ENCODE results near the gene OVCA2.

The OVCA2 gene

GRCh38 chr17:2025622-2026309, 16.1 kb upstream of the OVCA2 start:
- TF ChIP-seq CTCF (IDR thresholded peaks at IDR 0.05) = peak; percentile 72

- TF ChIP-seq CTCF (IDR thresholded peaks at IDR 0.05) = no peak
Observed at GRCh38 chr17:2027528-2028233, 14.1 kb upstream of the OVCA2 start.

- no peak for TF ChIP-seq CTCF (IDR thresholded peaks at IDR 0.05)
Observed at GRCh38 chr17:2028234-2028614, 13.6 kb upstream of the OVCA2 start.

GRCh38 chr17:2028737-2029136, 13.1 kb upstream of the OVCA2 start:
- no peak for TF ChIP-seq CTCF (IDR thresholded peaks at IDR 0.05)

GRCh38 chr17:2029911-2030778, 11.7 kb upstream of the OVCA2 start, which contains the start of gene DPH1:
Gene DPH1 (plus strand): TSS chr17:2030153. CDS start chr17:2030170, 17 bp downstream.
- TF ChIP-seq CTCF (IDR thresholded peaks at IDR 0.05) = no peak

- peak; percentile 52 for TF ChIP-seq CTCF (IDR thresholded peaks at IDR 0.05)
Observed at GRCh38 chr17:2030779-2031163, 11.1 kb upstream of the OVCA2 start.

- no peak for TF ChIP-seq CTCF (IDR thresholded peaks at IDR 0.05)
Observed at GRCh38 chr17:2033153-2033552, 8.7 kb upstream of the OVCA2 start.

All from LNCAP (cell line).